NCI-H1048 (cell line): Measurements from ENCODE around the gene CFAP61.
"Not testable (repeated sequence)": the region's sequence is repeated elsewhere in the genome, so short reads cannot be mapped to it uniquely, and the experiment has no call there.

Source experiments
- DNase-seq: peaks from one replicate; lab custom pipeline; 2025; lab: John Stamatoyannopoulos, UW

The CFAP61 gene, protein sequence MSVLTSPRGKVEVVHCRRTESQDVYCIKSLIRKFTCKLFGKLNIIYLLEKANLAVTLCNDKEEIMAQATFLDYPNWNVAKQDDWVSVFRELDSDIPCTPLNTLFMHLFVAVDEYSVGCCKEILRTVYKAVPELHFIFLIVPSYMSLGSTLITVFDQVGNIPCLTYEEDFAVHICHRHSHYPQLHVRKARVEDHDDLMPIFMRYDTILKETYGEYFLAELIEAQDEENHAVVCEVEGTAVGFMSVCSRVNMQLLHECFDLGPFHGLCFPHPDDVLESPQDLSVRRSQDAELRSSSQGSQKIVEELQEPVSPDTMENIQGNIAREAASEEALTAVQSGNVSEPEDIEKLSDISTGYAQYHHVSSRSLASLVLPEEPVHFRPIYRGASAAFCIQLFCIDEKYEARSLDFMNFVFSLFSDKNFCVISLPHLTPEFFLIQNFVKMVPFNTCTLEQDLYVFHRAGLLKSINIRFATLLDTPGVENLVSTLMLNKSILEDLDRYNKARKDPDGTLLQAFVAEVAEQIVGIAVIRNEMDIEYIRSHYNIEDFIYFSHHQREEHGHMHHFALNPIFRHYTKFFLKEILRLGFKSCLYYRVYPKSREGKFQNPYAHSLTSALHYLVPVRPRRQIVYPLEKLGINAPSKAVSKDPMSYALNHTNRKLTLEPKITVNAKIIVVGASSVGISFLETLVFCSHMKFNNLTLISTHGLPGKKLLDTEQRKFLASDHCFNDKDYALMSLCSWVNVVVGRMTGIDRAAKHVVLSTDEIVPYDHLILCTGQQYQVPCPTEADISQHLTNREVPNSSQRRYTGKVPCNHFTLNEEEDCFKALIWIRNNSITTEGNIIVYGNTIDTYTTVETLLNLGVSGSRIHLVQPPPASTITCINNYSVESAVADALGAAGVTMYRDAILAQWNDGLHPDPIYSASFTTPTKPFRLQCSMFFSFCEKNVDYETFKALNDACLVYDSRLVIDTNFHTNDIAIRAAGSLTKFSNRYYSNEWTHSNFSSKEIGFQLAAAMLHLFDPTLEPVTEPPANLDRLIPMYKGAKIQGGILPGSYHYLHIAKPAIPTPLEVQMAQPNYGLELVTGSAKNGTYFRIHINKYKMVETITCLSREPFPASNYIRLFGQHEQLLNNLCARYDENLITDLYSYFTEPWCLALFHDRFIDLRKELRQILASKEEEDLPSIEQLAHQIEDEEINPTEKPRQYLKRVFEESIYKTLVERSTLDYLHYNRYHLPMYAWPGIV

GRCh38 chr20:20052074-20052970 is at the start of gene CFAP61, which contains the start of gene CRNKL1:
Gene CFAP61 (plus strand): TSS chr20:20052532. CDS start chr20:20056654, 4,122 bp downstream.
Gene CRNKL1 (minus strand): TSS chr20:20052466. CDS start chr20:20052342, 124 bp downstream.
- DNase-seq, result peak; percentile 90

- DNase-seq, result no peak
Observed at GRCh38 chr20:20003031-20003954, 49.0 kb upstream of the CFAP61 start.

DNA sequence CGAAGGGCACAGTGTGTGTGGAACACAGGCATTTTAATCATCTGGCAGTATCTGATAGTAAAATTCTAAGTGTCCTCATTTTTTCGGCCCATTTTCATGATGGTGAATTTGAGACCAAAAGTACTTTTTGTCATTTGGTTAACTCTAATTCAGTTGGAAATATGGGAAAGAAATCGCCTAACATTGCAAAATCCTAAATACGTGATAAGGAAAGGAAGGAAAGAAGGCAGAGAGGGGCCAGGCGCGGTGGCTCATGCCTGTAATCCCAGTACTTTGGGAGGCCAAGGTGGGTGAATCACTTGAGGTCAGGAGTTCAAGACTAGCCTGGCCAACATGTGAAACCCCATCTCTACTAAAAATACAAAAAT is 48.4 kb upstream of the CFAP61 start:
- DNase-seq, result not testable (repeated sequence)

GRCh38 chr20:20005342-20005741 is 47.0 kb upstream of the CFAP61 start:
- no peak for DNase-seq

DNA sequence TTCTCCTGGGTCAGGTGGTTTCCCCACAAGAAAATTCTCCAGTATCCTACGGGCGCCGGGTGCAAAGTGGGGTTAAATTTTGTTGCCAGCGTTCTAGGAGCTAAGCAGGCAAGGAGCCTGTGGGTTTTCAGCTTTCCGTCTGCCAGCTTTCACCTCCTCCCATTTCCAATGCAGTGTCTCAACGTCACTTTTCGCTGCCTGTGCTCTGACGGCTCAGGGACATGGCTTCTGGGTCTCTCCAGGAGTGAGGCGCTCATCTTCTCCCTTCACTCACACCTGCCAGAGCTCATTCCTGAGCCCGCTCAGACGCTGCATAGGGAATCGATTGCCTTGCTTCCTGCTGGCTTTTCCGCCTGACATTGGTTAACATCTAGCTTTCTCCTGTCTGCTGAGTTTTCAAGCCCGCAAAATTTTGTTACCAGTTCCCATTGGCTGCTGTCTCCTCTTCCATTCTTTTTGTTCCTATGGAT is 42.5 kb upstream of the CFAP61 start:
- DNase-seq, result no peak

DNA sequence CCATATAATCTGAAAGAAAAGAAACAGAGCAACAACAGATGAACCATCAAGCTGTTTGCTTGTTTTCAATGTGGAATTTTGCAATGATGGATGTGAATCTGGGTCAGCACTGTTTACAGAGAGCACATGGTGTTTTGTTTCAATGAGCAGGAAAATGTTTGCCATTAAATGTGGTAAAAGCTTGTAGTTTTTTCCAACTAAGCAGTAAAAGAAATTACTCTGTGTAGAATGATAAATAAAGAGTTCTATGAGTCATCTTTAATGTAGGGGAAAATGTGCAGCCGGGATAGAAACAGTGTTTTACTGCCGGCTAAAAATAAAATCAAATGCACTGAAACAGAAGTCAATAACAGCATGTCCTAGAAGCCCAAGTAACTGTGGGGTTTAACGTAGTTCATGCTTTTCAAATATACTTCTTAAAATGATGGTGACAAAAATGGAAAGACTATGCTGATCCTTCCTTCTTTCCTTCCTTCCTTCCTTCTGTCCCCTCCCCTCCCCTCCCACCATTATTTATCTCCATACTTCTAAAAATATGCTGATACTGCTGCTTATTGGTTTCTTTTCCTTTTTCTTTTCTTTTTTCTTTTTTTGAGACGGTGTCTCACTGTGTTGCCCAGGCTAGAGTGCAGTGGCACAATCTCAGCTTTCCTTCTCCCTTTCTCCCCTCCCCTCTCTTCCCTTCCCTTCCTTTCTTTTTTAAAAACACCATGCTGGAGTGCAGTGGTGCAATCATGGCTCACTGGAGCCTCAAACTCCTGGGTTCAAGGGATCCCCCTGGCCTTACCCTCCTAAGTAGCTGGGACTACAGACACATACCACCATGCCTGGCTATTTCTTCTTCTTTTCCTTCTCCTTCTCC is 41.5 kb upstream of the CFAP61 start:
- DNase-seq, result no peak

DNA sequence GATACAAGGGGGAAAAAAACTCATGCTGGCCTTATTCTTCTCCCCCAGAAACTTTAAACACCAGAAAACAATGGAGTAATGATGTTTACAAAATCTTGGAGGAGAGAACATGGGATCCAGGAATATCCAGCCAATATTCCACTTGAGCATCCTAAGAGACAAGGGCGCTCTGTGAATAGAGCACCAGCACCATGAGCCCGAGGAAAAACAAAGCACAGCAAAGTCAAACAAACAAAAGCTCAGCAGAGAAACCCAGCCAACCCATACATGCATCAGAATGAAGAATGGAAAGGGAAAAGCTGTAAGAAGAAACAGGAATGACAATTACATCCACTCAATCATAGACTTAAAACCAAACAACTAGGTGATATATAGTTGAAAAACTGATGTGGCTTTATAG is 39.8 kb upstream of the CFAP61 start:
- DNase-seq, result no peak

GRCh38 chr20:20014659-20015058 is 37.7 kb upstream of the CFAP61 start:
- DNase-seq, result no peak

DNA sequence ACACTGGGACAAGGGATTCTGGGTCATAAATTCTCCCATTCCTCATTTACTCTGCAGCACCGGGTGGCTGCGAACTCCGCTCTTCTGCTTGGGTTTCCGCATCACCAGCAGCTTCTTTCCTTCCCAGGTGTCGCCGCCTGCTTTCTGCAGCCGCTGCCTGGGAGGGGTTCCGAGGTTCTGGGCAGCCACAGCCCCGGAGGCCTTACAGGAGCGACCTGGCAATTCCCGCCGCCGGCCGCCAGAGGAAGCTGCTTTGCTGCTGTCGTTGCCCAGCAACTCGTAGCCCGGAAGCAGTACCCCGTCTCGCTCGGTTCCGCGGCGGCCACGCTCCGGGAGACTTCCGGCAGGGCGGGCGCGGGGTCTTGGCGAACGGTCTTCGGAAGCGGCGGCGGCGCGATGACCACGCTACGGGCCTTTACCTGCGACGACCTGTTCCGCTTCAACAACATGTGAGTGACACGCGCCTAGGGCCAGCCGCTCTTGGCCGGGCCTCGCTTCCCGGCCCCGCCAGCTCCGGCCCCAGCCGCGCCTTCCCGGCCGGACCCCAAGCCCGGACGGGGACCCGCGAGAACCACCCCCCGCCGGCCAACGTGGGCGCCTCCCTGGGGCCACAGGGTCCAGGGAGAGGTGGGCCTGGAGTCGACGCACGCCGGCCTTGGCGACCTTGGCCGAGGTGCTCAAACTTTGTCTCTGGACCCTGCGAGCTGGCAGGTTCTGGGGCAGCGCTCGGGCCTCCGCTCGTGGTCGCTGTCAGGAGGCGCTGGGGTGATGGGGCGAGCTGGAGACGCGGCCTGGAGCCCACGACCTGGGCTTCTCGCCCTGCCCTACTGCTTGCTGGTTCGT is 35.1 kb upstream of the CFAP61 start, which contains the start of gene NAA20:
Gene NAA20, plus strand, starts transcription at position 362 of the 843 bp plus-strand sequence. Its CDS starts 35 bp downstream, at position 397.
- DNase-seq, result peak; percentile 66

GRCh38 chr20:20017844-20018185 is 34.5 kb upstream of the CFAP61 start:
- DNase-seq, result no peak

DNA sequence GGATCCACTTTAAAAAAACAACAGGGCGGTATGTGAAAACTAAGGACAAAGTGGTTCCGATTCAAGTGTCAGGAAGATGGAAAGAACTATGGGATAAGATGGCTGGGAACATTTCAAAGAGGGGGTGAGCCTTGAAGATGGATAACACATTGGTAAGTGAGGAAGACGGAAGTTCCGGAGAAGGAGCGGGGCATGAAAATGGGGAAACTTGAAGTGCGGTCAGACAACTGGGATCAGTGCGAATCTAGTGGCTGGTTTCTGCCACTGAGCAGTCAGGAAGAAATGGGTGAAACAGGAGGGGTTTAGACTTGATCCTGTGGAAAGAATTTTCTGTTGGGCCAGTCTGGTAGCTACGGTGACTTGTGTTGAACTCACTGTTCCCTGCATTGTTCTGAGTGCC is 34.0 kb upstream of the CFAP61 start:
- no peak for DNase-seq

GRCh38 chr20:20019123-20019522 is 33.2 kb upstream of the CFAP61 start:
- no peak for DNase-seq

DNA sequence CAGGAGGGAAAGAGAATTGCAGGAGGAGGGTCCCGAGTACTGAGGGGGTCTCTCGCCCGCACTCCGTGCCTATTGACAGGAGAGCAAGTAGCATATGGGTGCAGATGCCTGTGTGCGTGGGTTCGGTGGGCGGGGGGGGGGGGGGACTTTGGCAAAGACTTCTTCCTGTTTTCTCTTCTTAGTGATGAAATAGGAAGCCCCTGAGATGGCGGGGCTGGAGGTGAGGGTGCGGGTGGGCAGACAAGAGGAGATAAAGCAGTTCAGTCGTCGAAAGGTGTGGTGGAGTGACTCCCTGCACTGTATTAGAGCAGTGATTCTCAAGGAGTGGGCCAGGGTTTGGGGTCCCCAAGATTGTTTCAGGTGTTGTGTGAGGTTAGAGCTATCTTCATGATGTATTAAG is 31.4 kb upstream of the CFAP61 start:
- no peak for DNase-seq

GRCh38 chr20:20021835-20022234 is 30.5 kb upstream of the CFAP61 start:
- DNase-seq, result no peak

GRCh38 chr20:20022498-20022897 is 29.8 kb upstream of the CFAP61 start:
- DNase-seq, result no peak

DNA sequence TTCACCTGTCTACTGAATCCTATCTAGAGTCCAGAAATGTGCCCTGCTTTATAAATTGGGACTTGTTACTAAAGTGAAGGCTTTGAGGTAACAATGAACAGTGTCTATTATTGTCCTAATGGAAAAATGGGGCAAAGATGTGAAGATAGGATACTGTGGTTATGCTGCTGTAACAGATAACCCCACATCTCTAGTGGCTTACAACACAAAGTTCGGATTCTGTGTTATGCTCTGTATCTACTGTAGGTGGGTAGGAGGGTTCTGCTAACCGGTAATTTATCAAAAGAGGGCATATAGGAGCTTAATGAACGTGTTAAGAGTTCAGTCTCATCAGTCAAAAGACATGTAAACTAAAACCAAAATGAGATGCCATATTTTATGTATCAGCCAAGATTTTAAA is 28.9 kb upstream of the CFAP61 start:
- DNase-seq, result no peak

GRCh38 chr20:20024942-20025341 is 27.4 kb upstream of the CFAP61 start:
- no peak for DNase-seq

DNA sequence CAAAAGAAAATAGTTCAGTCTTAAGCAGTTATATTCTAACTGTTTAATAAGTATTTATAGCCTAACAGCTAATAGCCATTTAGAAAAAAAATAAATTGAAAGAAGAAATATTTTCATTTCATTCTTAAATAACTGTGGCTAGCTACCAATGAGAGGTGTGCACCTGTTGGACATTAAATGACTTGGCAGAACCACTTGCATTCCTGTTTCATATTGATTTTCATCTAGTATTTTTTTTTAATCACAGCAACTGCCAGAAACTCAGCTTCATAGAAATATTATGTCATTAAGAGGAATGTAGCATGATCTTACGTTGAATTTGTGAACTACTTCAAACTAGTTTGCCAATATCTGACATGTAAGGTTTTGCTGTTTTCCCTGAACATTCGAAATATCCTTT is 25.0 kb upstream of the CFAP61 start:
- no peak for DNase-seq
